C4-2B (cell line): ENCODE data around the gene MPL.

Experiments
- ZFX ChIP-seq: fragments of 450-650 bp; IDR thresholded peaks from 2 replicates; pipeline ENCODE4 v1.6.1; 2017
- TF ChIP-seq, protein P1 (sequence below): fragments of 450-650 bp; conservative IDR thresholded peaks from 2 replicates; pipeline ENCODE4 v1.5.1; 2017; ENCODE audit warnings: mild to moderate bottlenecking

DNA sequence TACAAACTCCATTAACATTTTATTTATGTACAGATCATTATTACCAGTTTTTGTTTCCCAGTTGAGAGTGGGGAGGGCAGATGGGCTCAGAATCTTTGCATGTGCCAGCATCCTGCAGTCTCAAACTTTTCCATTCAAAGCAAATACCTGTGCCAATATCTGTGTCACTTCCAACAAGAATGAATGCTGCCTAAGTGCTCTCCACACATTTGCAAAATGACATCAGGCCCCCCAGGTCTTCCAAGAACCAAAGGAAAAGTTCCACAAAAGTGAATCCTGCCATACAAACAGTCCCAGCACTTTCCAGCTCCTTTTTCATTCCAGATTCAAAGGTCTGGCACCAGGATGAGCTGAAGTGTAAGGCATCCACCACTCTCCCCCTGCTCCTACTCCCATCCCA lies 38.5 kb upstream of the MPL start:
- TF ChIP-seq, protein P1, sequence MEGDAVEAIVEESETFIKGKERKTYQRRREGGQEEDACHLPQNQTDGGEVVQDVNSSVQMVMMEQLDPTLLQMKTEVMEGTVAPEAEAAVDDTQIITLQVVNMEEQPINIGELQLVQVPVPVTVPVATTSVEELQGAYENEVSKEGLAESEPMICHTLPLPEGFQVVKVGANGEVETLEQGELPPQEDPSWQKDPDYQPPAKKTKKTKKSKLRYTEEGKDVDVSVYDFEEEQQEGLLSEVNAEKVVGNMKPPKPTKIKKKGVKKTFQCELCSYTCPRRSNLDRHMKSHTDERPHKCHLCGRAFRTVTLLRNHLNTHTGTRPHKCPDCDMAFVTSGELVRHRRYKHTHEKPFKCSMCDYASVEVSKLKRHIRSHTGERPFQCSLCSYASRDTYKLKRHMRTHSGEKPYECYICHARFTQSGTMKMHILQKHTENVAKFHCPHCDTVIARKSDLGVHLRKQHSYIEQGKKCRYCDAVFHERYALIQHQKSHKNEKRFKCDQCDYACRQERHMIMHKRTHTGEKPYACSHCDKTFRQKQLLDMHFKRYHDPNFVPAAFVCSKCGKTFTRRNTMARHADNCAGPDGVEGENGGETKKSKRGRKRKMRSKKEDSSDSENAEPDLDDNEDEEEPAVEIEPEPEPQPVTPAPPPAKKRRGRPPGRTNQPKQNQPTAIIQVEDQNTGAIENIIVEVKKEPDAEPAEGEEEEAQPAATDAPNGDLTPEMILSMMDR = no peak
- TF ChIP-seq ZFX = no peak
